Activated T-helper 2 cell treated with anti-CD3 and anti-CD28 coated beads, Interferon-gamma antibody, Interleukin-2, Interleukin-4, amounts not matched to agents 10 μg/mL and 5 μg/mL and 100 μg/mL, durations not matched to agents 14 hours and 24 hours and 36 hours (primary cell): ENCODE results near the gene IQUB. TPM values are rescaled to one million over a fixed set of nuclear protein-coding genes. Genes with fewer than 3 reads are reported as not detected.
"Not testable (repeated sequence)": the region's sequence is repeated elsewhere in the genome, so short reads cannot be mapped to it uniquely, and the experiment has no call there.

ENCODE experiments used
- DNase-seq: peaks from one replicate; pipeline ENCODE4 v3.0.0; 2021; ENCODE audit warnings: low spot score
- H3K27ac Mint-ChIP-seq: one replicate; pipeline ENCODE4 v1.8.0; 2021; ENCODE audit warnings: mixed read lengths
- H3K27me3 Mint-ChIP-seq: one replicate; pipeline ENCODE4 v1.8.0; 2021; ENCODE audit warnings: low read depth, mixed read lengths
- H3K36me3 Mint-ChIP-seq: one replicate; pipeline ENCODE4 v1.8.0; 2021; ENCODE audit warnings: low read depth, mixed read lengths
- H3K4me1 Mint-ChIP-seq: one replicate; pipeline ENCODE4 v1.8.0; 2021; ENCODE audit warnings: low read depth, mixed read lengths
- H3K4me3 Mint-ChIP-seq: one replicate; pipeline ENCODE4 v1.8.0; 2021; ENCODE audit warnings: low read depth, mild to moderate bottlenecking, moderate library complexity, mixed read lengths
- H3K9me3 Mint-ChIP-seq: one replicate; pipeline ENCODE4 v1.8.0; 2021; ENCODE audit warnings: mixed read lengths
- intact Hi-C: fragments of 100-400 bp; cut with micrococcal nuclease; formaldehyde crosslinking; loops from one replicate; pipeline ENCODE4 v1.15.1; 2023
- total RNA-seq: library from RNA; stranded (reverse); gene quantifications from 2 replicates; pipeline ENCODE4 v1.2.3, GENCODE V29; 2022

Gene IQUB
- total RNA-seq, 1 donor from 2014 or later: 0.25 TPM

GRCh38 chr7:123500878-123501489, 33.4 kb downstream of the IQUB start:
- no peaks in the 10 kb centered on the region for H3K9me3 Mint-ChIP-seq
- H3K27ac Mint-ChIP-seq: no peak overlapping the region
- H3K36me3 Mint-ChIP-seq: no peaks in the 10 kb centered on the region
- H3K4me1 Mint-ChIP-seq: no peaks in the 10 kb centered on the region
- no peak for DNase-seq
- no peak overlapping the region for H3K4me3 Mint-ChIP-seq
- intact Hi-C loops: no loop called here
- H3K27me3 Mint-ChIP-seq: peaks cover 1% of the 10 kb centered on the region

- Mint-ChIP-seq H3K4me1 (no peaks in the 10 kb centered on the region), H3K27ac (no peak overlapping the region), H3K27me3 (peaks cover 1% of the 10 kb centered on the region), H3K36me3 (no peaks in the 10 kb centered on the region), H3K4me3 (no peak overlapping the region), H3K9me3 (no peaks in the 10 kb centered on the region)
- intact Hi-C loops: no loop called here
- DNase-seq: no peak
Observed at GRCh38 chr7:123499211-123499970, 35.0 kb downstream of the IQUB start.

- no peak overlapping the region for H3K4me3 Mint-ChIP-seq
- H3K36me3 Mint-ChIP-seq: no peaks in the 10 kb centered on the region
- no peaks in the 10 kb centered on the region for H3K9me3 Mint-ChIP-seq
- intact Hi-C loops: no loop called here
- no peaks in the 10 kb centered on the region for H3K4me1 Mint-ChIP-seq
- H3K27ac Mint-ChIP-seq: no peak overlapping the region
- DNase-seq: no peak
- H3K27me3 Mint-ChIP-seq: peaks cover 1% of the 10 kb centered on the region
Observed at GRCh38 chr7:123498601-123499000, 35.8 kb downstream of the IQUB start.

GRCh38 chr7:123498031-123498430, 36.4 kb downstream of the IQUB start:
- intact Hi-C loops: no loop called here
- Mint-ChIP-seq H3K4me3 (no peak overlapping the region), H3K36me3 (no peaks in the 10 kb centered on the region)

GRCh38 chr7:123494193-123494796, 40.1 kb downstream of the IQUB start:
- DNase-seq: no peak
- Mint-ChIP-seq H3K4me1 (no peaks in the 10 kb centered on the region), H3K27ac (no peak overlapping the region), H3K4me3 (no peak overlapping the region), H3K9me3 (no peaks in the 10 kb centered on the region), H3K36me3 (no peaks in the 10 kb centered on the region), H3K27me3 (peaks cover 1% of the 10 kb centered on the region)
- intact Hi-C loops: loop anchor here (1.0 to 5.0 kb wide), 2 partner anchors 41 to 373 kb away; no protein-coding TSS in a partner anchor

More at GRCh38 chr7:123498031-123498430, 36.4 kb downstream of the IQUB start:
- Mint-ChIP-seq H3K4me1 (no peaks in the 10 kb centered on the region), H3K27me3 (peaks cover 1% of the 10 kb centered on the region), H3K9me3 (no peaks in the 10 kb centered on the region), H3K27ac (no peak overlapping the region)
- DNase-seq: no peak

GRCh38 chr7:123492485-123492884, 41.9 kb downstream of the IQUB start:
- no peak for DNase-seq
- H3K9me3 Mint-ChIP-seq: no peaks in the 10 kb centered on the region
- no peak overlapping the region for H3K4me3 Mint-ChIP-seq
- intact Hi-C loops: loop anchor here (5.0 kb wide), 1 partner anchor 375 kb away; no protein-coding TSS in a partner anchor
- no peaks in the 10 kb centered on the region for H3K4me1 Mint-ChIP-seq
- H3K27ac Mint-ChIP-seq: no peak overlapping the region
- H3K27me3 Mint-ChIP-seq: peaks cover 1% of the 10 kb centered on the region
- no peaks in the 10 kb centered on the region for H3K36me3 Mint-ChIP-seq

GRCh38 chr7:123485721-123486120, 48.7 kb downstream of the IQUB start:
- H3K27ac Mint-ChIP-seq: no peak overlapping the region
- H3K27me3 Mint-ChIP-seq: no peaks in the 10 kb centered on the region
- no peak for DNase-seq
- no peaks in the 10 kb centered on the region for H3K9me3 Mint-ChIP-seq
- no peaks in the 10 kb centered on the region for H3K36me3 Mint-ChIP-seq
- H3K4me3 Mint-ChIP-seq: no peak overlapping the region
- no peaks in the 10 kb centered on the region for H3K4me1 Mint-ChIP-seq
- intact Hi-C loops: no loop called here

GRCh38 chr7:123485187-123485586, 49.2 kb downstream of the IQUB start:
- intact Hi-C loops: no loop called here

GRCh38 chr7:123484199-123484598, 50.2 kb downstream of the IQUB start:
- no peaks in the 10 kb centered on the region for H3K4me1 Mint-ChIP-seq

More at GRCh38 chr7:123485187-123485586, 49.2 kb downstream of the IQUB start:
- DNase-seq: no peak
- Mint-ChIP-seq H3K27ac (no peak overlapping the region), H3K27me3 (no peaks in the 10 kb centered on the region), H3K36me3 (no peaks in the 10 kb centered on the region), H3K9me3 (no peaks in the 10 kb centered on the region), H3K4me1 (no peaks in the 10 kb centered on the region), H3K4me3 (no peak overlapping the region)

GRCh38 chr7:123480107-123480506, 54.3 kb downstream of the IQUB start:
- Mint-ChIP-seq H3K27me3 (no peaks in the 10 kb centered on the region), H3K36me3 (no peaks in the 10 kb centered on the region), H3K4me1 (no peaks in the 10 kb centered on the region), H3K27ac (no peak overlapping the region), H3K4me3 (no peak overlapping the region), H3K9me3 (no peaks in the 10 kb centered on the region)
- intact Hi-C loops: no loop called here
- DNase-seq: no peak

More at GRCh38 chr7:123484199-123484598, 50.2 kb downstream of the IQUB start:
- H3K27me3 Mint-ChIP-seq: no peaks in the 10 kb centered on the region
- intact Hi-C loops: no loop called here
- H3K27ac Mint-ChIP-seq: no peak overlapping the region
- H3K9me3 Mint-ChIP-seq: no peaks in the 10 kb centered on the region
- no peak for DNase-seq
- no peak overlapping the region for H3K4me3 Mint-ChIP-seq
- no peaks in the 10 kb centered on the region for H3K36me3 Mint-ChIP-seq

GRCh38 chr7:123478056-123478455, 56.3 kb downstream of the IQUB start:
- H3K27ac Mint-ChIP-seq, H3K36me3 Mint-ChIP-seq, DNase-seq, H3K9me3 Mint-ChIP-seq, H3K4me3 Mint-ChIP-seq, H3K27me3 Mint-ChIP-seq, H3K4me1 Mint-ChIP-seq, intact Hi-C loops: not testable (repeated sequence)

GRCh38 chr7:123472750-123473445, 61.5 kb downstream of the IQUB start:
- Mint-ChIP-seq H3K9me3 (no peaks in the 10 kb centered on the region), H3K4me3 (no peak overlapping the region), H3K27ac (no peak overlapping the region), H3K27me3 (no peaks in the 10 kb centered on the region), H3K36me3 (no peaks in the 10 kb centered on the region), H3K4me1 (no peaks in the 10 kb centered on the region)
- intact Hi-C loops: no loop called here
- DNase-seq: no peak
